OCI-LY1 (cell line): Measurements from ENCODE around the gene ADAMTS7.

ENCODE experiments used
- H2AFZ ChIP-seq: fragments of 200-600 bp; sonication (generic), shearing (Covaris generic); 2 replicates; pipeline ENCODE4 v1.6.0; 2014; ENCODE audit warnings: antibody characterized with exemption, mild to moderate bottlenecking, low read length
- H3F3A ChIP-seq: fragments of 200-600 bp; sonication (generic), shearing (Covaris generic); 2 replicates; pipeline ENCODE4 v1.6.0; 2014; ENCODE audit warnings: mild to moderate bottlenecking, antibody characterized with exemption, low read length, moderate library complexity; ENCODE audit not compliant: insufficient read depth
- H3K27ac ChIP-seq: fragments of 200-600 bp; sonication (generic); 2 replicates; pipeline ENCODE4 v1.5.1; 2014; ENCODE audit warnings: low read length, mixed run types, mild to moderate bottlenecking, low read depth; ENCODE audit not compliant: poor library complexity, severe bottlenecking
- H3K27me3 ChIP-seq: fragments of 200-600 bp; sonication (generic); 2 replicates; pipeline ENCODE4 v1.6.0; 2014; ENCODE audit warnings: antibody characterized with exemption, mild to moderate bottlenecking, low read length, moderate library complexity; ENCODE audit not compliant: insufficient read depth
- H3K36me3 ChIP-seq: fragments of 200-600 bp; sonication (generic); 2 replicates; pipeline ENCODE4 v1.6.1; 2014; ENCODE audit warnings: mild to moderate bottlenecking, antibody characterized with exemption, low read length, moderate library complexity, mixed read lengths; ENCODE audit not compliant: insufficient read depth
- H3K4me1 ChIP-seq: fragments of 200-600 bp; sonication (generic); 2 replicates; pipeline ENCODE4 v1.5.1; 2014; ENCODE audit warnings: mild to moderate bottlenecking, low read length, moderate library complexity; ENCODE audit not compliant: insufficient read depth, severe bottlenecking
- H3K4me2 ChIP-seq: fragments of 200-600 bp; sonication (generic), shearing (Covaris generic); 2 replicates; pipeline ENCODE4 v1.6.1; 2014; ENCODE audit warnings: low read length
- H3K4me3 ChIP-seq: fragments of 200-600 bp; sonication (generic); 2 replicates; pipeline ENCODE4 v1.5.1; 2014; ENCODE audit warnings: low read length, low read depth, mild to moderate bottlenecking, mixed read lengths; ENCODE audit not compliant: poor library complexity, severe bottlenecking
- H3K79me2 ChIP-seq: fragments of 200-600 bp; shearing (Covaris generic); 2 replicates; pipeline ENCODE4 v1.6.1; 2016; ENCODE audit warnings: mixed run types, low read length, mixed read lengths; ENCODE audit not compliant: insufficient read depth
- H3K9ac ChIP-seq: fragments of 200-600 bp; sonication (generic), shearing (Covaris generic); 2 replicates; pipeline ENCODE4 v1.6.1; 2014; ENCODE audit warnings: mild to moderate bottlenecking, low read length, mixed read lengths
- H3K9me2 ChIP-seq: fragments of 200-600 bp; sonication (generic), shearing (Covaris generic); 2 replicates; pipeline ENCODE4 v1.6.1; 2014; ENCODE audit warnings: low read depth, mild to moderate bottlenecking, low read length, mixed read lengths
- H3K9me3 ChIP-seq: fragments of 200-600 bp; shearing (Covaris generic); 2 replicates; pipeline ENCODE4 v1.6.1; 2014; ENCODE audit warnings: low read length, mixed read lengths
- H4K20me1 ChIP-seq: fragments of 200-600 bp; sonication (generic), shearing (Covaris generic); 2 replicates; pipeline ENCODE4 v1.6.0; 2016; ENCODE audit warnings: mild to moderate bottlenecking, low read length; ENCODE audit not compliant: insufficient read depth
- CTCF ChIP-seq: fragments of 200-600 bp; sonication (generic), shearing (Covaris generic); IDR thresholded peaks from 2 replicates; pipeline ENCODE4 v1.5.1; 2017; ENCODE audit warnings: mild to moderate bottlenecking, antibody characterized with exemption, low read length, moderate library complexity, mixed read lengths
- EZH2 ChIP-seq: fragments of 200-600 bp; sonication (generic), shearing (Covaris generic); IDR thresholded peaks from 2 replicates; pipeline ENCODE4 v1.8.0; 2017; ENCODE audit warnings: borderline replicate concordance, mixed run types, mild to moderate bottlenecking, antibody characterized with exemption, low read length, moderate library complexity, mixed read lengths

The ADAMTS7 gene

GRCh38 chr15:78854833-78855372, 43.6 kb upstream of the ADAMTS7 start:
- H3F3A ChIP-seq: no peaks in the 10 kb centered on the region
- H3K9me3 ChIP-seq: no peaks in the 10 kb centered on the region
- no peaks in the 10 kb centered on the region for H3K36me3 ChIP-seq
- H2AFZ ChIP-seq: no peak overlapping the region
- H3K79me2 ChIP-seq: no peaks in the 10 kb centered on the region
- no peak overlapping the region for H3K9ac ChIP-seq
- no peak for TF ChIP-seq EZH2
- no peak for TF ChIP-seq CTCF
- no peaks in the 10 kb centered on the region for H3K9me2 ChIP-seq
- no peak overlapping the region for H3K4me3 ChIP-seq
- H3K27ac ChIP-seq: no peak overlapping the region
- H3K27me3 ChIP-seq: no peaks in the 10 kb centered on the region
- H3K4me1 ChIP-seq: no peaks in the 10 kb centered on the region
- no peak overlapping the region for H3K4me2 ChIP-seq
- H4K20me1 ChIP-seq: no peaks in the 10 kb centered on the region

GRCh38 chr15:78853500-78853899, 42.2 kb upstream of the ADAMTS7 start:
- Histone ChIP-seq H2AFZ (no peak overlapping the region), H3K4me2 (no peak overlapping the region), H3K4me3 (no peak overlapping the region), H3K9ac (no peak overlapping the region), H3K27ac (no peak overlapping the region), H3K36me3 (no peaks in the 10 kb centered on the region; the same call in 1 of the 2 replicates), H3K4me1 (no peaks in the 10 kb centered on the region), H3K9me3 (no peaks in the 10 kb centered on the region), H3K9me2 (no peaks in the 10 kb centered on the region), H3K27me3 (no peaks in the 10 kb centered on the region), H4K20me1 (no peaks in the 10 kb centered on the region), H3F3A (no peaks in the 10 kb centered on the region), H3K79me2 (no peaks in the 10 kb centered on the region)
- no peak for TF ChIP-seq CTCF

- H3K36me3 ChIP-seq: no peaks in the 10 kb centered on the region; the same call in 1 of the 2 replicates
- H3K9me2 ChIP-seq: no peaks in the 10 kb centered on the region
- H3K4me2 ChIP-seq: no peak overlapping the region
- H3K9me3 ChIP-seq: no peaks in the 10 kb centered on the region
- H3K79me2 ChIP-seq: no peaks in the 10 kb centered on the region
- no peak overlapping the region for H3K4me3 ChIP-seq
- H3K27ac ChIP-seq: no peak overlapping the region
- H3K27me3 ChIP-seq: no peaks in the 10 kb centered on the region
- TF ChIP-seq CTCF (no peak), EZH2 (no peak)
- H3K4me1 ChIP-seq: peaks cover 6% of the 10 kb centered on the region
- no peak overlapping the region for H2AFZ ChIP-seq
- no peak overlapping the region for H3K9ac ChIP-seq
- H3F3A ChIP-seq: no peaks in the 10 kb centered on the region
- H4K20me1 ChIP-seq: no peaks in the 10 kb centered on the region
Observed at GRCh38 chr15:78850941-78851755, 39.9 kb upstream of the ADAMTS7 start.
